Heart left ventricle (tissue), 16 donors: ENCODE data around the gene LEPROT. TPM values are rescaled to one million over a fixed set of nuclear protein-coding genes. Genes with fewer than 3 reads are reported as not detected.

Source experiments
- ATAC-seq, 4 donors: fragments of 200-7000 bp; cut with Tn5 transposase; one replicate each; pipeline ENCODE4 v1.9.1; 2020 to 2022; ENCODE audit warnings: moderate library complexity in 4 of 4, mild to moderate bottlenecking in 3 of 4, moderate number of reproducible peaks in 1 of 4
- DNase-seq, 5 donors: peaks; one replicate each; pipeline ENCODE4 v3.0.0-alpha.2; 2020
- H3K27ac ChIP-seq, 12 donors: fragments of 200-600 bp; sonication (generic) in 4 of 12; one replicate each; pipeline versions ENCODE4 v1.5.0 to v1.8.0; 2016 to 2022; ENCODE audit warnings: mild to moderate bottlenecking in 2 of 12
- H3K27me3 ChIP-seq, 9 donors: fragments of 200-600 bp; sonication (generic) in 2 of 9; one replicate each; pipeline versions ENCODE4 v1.5.1 to v1.8.0; 2016 to 2022; ENCODE audit warnings: mild to moderate bottlenecking in 3 of 9
- H3K36me3 ChIP-seq, 9 donors: fragments of 200-600 bp; sonication (generic) in 2 of 9; one replicate each; pipeline versions ENCODE4 v1.5.0 to v1.8.0; 2018 to 2022; ENCODE audit warnings: mild to moderate bottlenecking in 2 of 9
- H3K4me1 ChIP-seq, 12 donors: fragments of 200-600 bp; sonication (generic) in 4 of 12; one replicate each; pipeline versions ENCODE4 v1.5.0 to v1.8.0; 2016 to 2022; ENCODE audit warnings: mild to moderate bottlenecking in 3 of 12
- H3K4me3 ChIP-seq, 12 donors: fragments of 200-600 bp; sonication (generic) in 4 of 12; one replicate each; pipeline versions ENCODE4 v1.5.0 to v1.8.0; 2017 to 2022; ENCODE audit warnings: mild to moderate bottlenecking in 9 of 12, moderate library complexity in 4 of 12
- H3K9me3 ChIP-seq, 12 donors: fragments of 200-600 bp; sonication (generic) in 4 of 12; one replicate each; pipeline versions ENCODE4 v1.5.0 to v1.8.0; 2016 to 2022; ENCODE audit warnings: mild to moderate bottlenecking in 1 of 12
- POLR2A ChIP-seq, 2 donors: fragments of 450-650 bp; IDR thresholded peaks; one replicate each; pipeline ENCODE4 v1.6.1; 2017; ENCODE audit warnings: antibody characterized with exemption in 2 of 2, mild to moderate bottlenecking in 2 of 2, moderate library complexity in 2 of 2
- WGBS, 4 donors: extraction: QIAGEN DNeasy Blood & Tissue Kit in 2 of 4; methylation state at CpG; one replicate each; pipeline versions ENCODE4 v1.1.5 to v1.1.7; 2013 to 2018; 5-methylcytosine and 5-hydroxymethylcytosine counted together
- intact Hi-C, 10 donors: fragments of 100-400 bp; cut with DNase I; formaldehyde crosslinking; loops; one replicate each; pipeline versions ENCODE4 v1.11.1 to v1.14.2; 2022
- polyA plus RNA-seq, 2 donors: library from polyadenylated mRNA; stranded (reverse); fragments of 200-250 nt; gene quantifications; one replicate each; pipeline ENCODE4 v1.2.3, GENCODE V29; 2013
- total RNA-seq, 9 donors: library from RNA; depleted of rRNA in 2 of 9; stranded (reverse); fragments of >200 nt in 2 of 9; fragmentation: NEBNext Ultra II Directional in 3 of 9; extraction: Animal tissue kit (Norgen Biotek cat#: 25700) in 3 of 9; gene quantifications; one replicate each; pipeline versions ENCODE4 v1.1.0 to v1.2.4, GENCODE V29; 2016 to 2023
- TF ChIP-seq, protein P1 (sequence below), 12 donors: fragments of 200-600 bp; sonication (generic) in 4 of 12; IDR thresholded peaks; one replicate each; pipeline versions ENCODE4 v1.5.0 to v1.8.0; 2018 to 2022; ENCODE audit warnings: antibody characterized with exemption in 12 of 12, mild to moderate bottlenecking in 5 of 12
- donor health status: ischemic (EF 13 %, LVEDD 7.1; RV severe dilation, severe dysfunction).
- donor health status: healthy with polysubstance abuse.
- donor health status: DM: no; HTN: yes; CAD: no.
- donor health status: DM: no; HTN: no; CAD: no.
- donor health status: ischemic (EF 25% LVEDD 6.9; RV normal size, moderate dysfunction).
- donor health status: ischemic (EF 25% LVEDD 5.7; RV mildly dilated, moderate dysfunction).
- donor health status: healthy.
- donor health status: DM: yes; HTN: yes; CAD: no.
- donor health status: ischemic (EF 35%, LVEDD 5.7; RV mildly dilated, moderate dysfunction).
- donor health status: nonischemic (EF 11% LVEDD 7.7; RV severe dilation, severe dysfunction).
- donor health status: DM: yes; HTN: yes; CAD: no.
- donor health status: PGD.
- donor health status: ischemic (EF 29% LVEDD 5.4; RV normal size, mild dysfunction).
- donor health status: nonischemic (EF 23%, LVEDD 6.1; RV moderate dilation, normal function).

LEPROT gene
- total and polyA plus RNA-seq, 11 donors: 20.8 to 66.2 (median 46.2) TPM

GRCh38 chr1:65401612-65402011 is 18.9 kb upstream of the LEPROT start:
- Histone ChIP-seq H3K4me1 (no peaks in the 10 kb centered on the region), H3K27me3 (no peaks in the 10 kb centered on the region), H3K4me3 (no peak overlapping the region), H3K27ac (no peak overlapping the region), H3K36me3 (peaks cover 0 to 16% (median 0%) of the 10 kb centered on the region in 9 donors), H3K9me3 (no peaks in the 10 kb centered on the region)
- DNase-seq (no peak), ATAC-seq (no peak)
- intact Hi-C loops: no loop called here
- TF ChIP-seq, protein P1, sequence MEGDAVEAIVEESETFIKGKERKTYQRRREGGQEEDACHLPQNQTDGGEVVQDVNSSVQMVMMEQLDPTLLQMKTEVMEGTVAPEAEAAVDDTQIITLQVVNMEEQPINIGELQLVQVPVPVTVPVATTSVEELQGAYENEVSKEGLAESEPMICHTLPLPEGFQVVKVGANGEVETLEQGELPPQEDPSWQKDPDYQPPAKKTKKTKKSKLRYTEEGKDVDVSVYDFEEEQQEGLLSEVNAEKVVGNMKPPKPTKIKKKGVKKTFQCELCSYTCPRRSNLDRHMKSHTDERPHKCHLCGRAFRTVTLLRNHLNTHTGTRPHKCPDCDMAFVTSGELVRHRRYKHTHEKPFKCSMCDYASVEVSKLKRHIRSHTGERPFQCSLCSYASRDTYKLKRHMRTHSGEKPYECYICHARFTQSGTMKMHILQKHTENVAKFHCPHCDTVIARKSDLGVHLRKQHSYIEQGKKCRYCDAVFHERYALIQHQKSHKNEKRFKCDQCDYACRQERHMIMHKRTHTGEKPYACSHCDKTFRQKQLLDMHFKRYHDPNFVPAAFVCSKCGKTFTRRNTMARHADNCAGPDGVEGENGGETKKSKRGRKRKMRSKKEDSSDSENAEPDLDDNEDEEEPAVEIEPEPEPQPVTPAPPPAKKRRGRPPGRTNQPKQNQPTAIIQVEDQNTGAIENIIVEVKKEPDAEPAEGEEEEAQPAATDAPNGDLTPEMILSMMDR (IDR thresholded peaks at IDR 0.05): no peak
- no peak for TF ChIP-seq POLR2A (IDR thresholded peaks at IDR 0.05)
- WGBS, 4 donors: 77 to 87% (median 84%) methylated on average over 3 of the region's 3 CpGs

GRCh38 chr1:65404941-65405340 is 15.5 kb upstream of the LEPROT start:
- H3K4me3 ChIP-seq: no peak overlapping the region
- peaks cover 0 to 20% (median 6%) of the 10 kb centered on the region in 9 donors for H3K36me3 ChIP-seq
- intact Hi-C loops: no loop called here
- DNase-seq: no peak
- no peak overlapping the region for H3K27ac ChIP-seq
- no peak for ATAC-seq
- no peaks in the 10 kb centered on the region for H3K27me3 ChIP-seq
- H3K9me3 ChIP-seq: no peaks in the 10 kb centered on the region
- no peaks in the 10 kb centered on the region for H3K4me1 ChIP-seq
- no peak for TF ChIP-seq POLR2A (IDR thresholded peaks at IDR 0.05)
- TF ChIP-seq, protein P1 (IDR thresholded peaks at IDR 0.05): no peak

GRCh38 chr1:65407877-65408276 is 12.6 kb upstream of the LEPROT start:
- no peaks in the 10 kb centered on the region for H3K9me3 ChIP-seq
- ATAC-seq (no peak), DNase-seq (no peak)
- H3K4me1 ChIP-seq: no peaks in the 10 kb centered on the region
- H3K27me3 ChIP-seq: no peaks in the 10 kb centered on the region
- H3K36me3 ChIP-seq: peaks cover 0 to 22% (median 4%) of the 10 kb centered on the region in 9 donors
- H3K4me3 ChIP-seq: no peak overlapping the region
- no peak overlapping the region for H3K27ac ChIP-seq
- TF ChIP-seq, protein P1 (IDR thresholded peaks at IDR 0.05): no peak
- TF ChIP-seq POLR2A (IDR thresholded peaks at IDR 0.05): no peak
- intact Hi-C loops: no loop called here
- WGBS, 4 donors: 85 to 94% (median 90%) methylated on average over 2 of the region's 2 CpGs

- no peak overlapping the region for H3K27ac ChIP-seq
- no peak overlapping the region for H3K4me3 ChIP-seq
- no peak for ATAC-seq
- 59 to 86% (median 72%) methylated on average over 1 of the region's 1 CpG for WGBS, 4 donors
- DNase-seq: no peak
- peaks cover 0 to 27% (median 4%) of the 10 kb centered on the region in 9 donors for H3K36me3 ChIP-seq
- no peaks in the 10 kb centered on the region for H3K9me3 ChIP-seq
- no peak for TF ChIP-seq POLR2A (IDR thresholded peaks at IDR 0.05)
- TF ChIP-seq, protein P1 (IDR thresholded peaks at IDR 0.05): no peak
- H3K4me1 ChIP-seq: no peaks in the 10 kb centered on the region
- no peaks in the 10 kb centered on the region for H3K27me3 ChIP-seq
- intact Hi-C loops: no loop called here
Measured at GRCh38 chr1:65409314-65409713, 11.2 kb upstream of the LEPROT start.
